Anterior cingulate cortex (tissue), 58 donors: ENCODE results near the gene PPP1R13B.
A peak's percentile ranks its signal among the peaks of the same experiment; 100 is the strongest.

Experiments
- DNase-seq, 58 donors: peaks; one replicate each; lab custom pipeline; 2025; lab: John Stamatoyannopoulos, UW

PPP1R13B gene

DNA sequence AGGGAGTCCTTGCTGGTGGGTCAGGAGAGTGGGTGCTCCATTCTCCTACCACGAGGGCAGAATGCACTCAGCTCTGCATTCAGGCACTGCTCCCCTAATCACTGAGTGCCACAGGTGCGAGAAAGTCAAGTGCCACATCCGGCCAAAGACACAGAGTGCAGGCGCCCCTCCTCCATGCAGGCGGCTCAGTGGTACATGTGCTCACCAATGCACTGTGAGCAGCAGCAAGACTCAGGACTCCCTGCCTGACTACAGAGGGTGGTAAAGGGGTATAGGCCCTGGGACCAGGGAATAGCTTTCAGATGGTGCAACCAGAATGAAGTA lies 98.9 kb downstream of the PPP1R13B start:
- no peak for DNase-seq

DNA sequence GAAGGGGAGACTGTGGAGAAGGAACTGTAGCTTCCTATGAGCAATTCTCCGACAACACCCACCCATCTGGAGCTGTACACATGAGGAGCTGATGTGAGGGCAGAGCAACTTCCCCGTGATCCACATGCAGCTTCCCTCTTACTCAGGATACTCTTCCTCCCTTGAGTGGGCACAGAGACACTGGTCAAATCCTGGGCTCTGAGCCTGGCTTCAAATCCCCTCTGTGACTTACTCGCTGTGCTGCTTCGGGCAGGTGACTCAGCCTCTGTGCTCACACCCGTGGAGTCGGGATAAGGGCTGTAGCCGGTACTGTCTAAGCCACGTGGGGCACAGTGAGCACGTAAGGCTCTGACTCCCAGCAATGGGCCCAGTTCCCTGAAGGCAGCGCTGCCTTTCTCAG lies 100.7 kb downstream of the PPP1R13B start:
- peak in 1 of 58 donors; percentile 30 for DNase-seq

DNA sequence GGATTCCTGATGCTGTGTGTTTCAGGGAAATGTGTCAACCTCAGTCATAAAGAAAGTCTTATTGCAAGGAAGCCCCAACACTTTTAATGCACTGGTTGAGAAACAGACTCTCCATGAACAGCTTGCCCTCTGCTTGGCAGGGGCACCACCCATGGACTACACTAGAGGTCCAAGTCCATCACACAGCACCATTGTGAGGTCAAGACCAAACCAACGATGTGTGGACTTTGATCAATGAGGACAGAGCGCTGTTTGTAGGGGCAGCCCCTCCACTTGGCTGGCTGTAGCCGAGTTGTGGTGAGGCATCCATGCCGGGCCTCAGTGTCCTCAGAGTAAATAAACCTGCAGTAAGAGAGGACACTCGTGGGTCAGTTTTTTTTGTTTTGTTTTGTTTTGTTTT lies 102.0 kb downstream of the PPP1R13B start:
- DNase-seq, result no peak

DNA sequence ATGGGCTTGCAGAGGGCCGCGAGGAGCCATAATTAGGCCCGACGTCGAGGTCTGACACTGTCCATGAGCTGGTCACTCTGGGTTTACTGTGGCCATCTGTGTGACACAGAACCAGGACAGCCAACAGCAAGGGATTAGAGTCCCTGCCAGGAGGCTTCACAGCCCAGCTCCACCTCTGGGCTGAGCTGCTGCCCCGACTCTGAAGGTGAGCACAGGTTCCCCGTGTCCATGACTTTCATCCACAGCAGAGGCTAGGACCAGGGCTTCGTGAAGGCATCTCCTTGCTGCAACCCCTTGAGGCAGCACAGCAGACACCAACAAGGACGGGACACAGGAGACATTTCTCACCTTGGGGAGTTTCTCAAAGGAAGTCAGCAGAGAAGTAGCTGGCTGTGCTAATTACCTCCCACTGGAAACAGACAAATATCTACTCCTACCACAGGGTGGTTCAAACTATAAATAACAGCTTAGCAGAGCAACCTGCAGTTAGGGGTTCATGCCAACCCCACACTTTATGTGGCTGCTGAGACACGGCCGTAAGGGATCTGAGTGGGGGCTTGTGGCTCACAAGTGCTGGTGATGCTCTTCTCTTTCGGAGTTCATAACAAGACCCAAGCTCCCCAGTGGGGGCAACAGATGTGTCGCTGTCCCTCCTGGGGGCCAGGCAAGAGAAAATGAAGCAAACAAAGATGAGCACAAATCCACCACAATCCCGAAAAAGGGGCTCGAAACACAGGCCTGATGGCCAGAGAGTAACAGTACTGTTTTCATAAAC lies 102.6 kb downstream of the PPP1R13B start:
- DNase-seq, result no peak

DNA sequence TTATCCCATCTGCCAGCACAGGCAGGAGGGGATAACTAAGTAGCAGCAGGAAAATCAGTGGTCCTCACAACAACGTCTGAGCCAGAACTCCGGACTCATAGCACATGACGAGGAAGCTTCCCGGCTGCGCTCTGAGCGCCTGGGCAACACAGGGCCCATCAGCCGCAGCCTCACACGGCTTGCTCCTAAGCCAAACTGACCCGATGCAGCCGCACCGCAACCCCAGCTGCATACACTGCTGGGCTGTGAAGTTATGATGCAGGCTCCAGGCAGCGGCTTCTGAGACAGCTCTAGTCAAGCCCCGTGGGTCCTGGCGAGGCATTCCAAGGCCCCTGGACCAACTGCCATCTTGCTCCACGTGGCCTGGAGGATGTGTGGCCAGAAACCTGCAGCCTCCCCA lies 103.7 kb downstream of the PPP1R13B start:
- no peak for DNase-seq

DNA sequence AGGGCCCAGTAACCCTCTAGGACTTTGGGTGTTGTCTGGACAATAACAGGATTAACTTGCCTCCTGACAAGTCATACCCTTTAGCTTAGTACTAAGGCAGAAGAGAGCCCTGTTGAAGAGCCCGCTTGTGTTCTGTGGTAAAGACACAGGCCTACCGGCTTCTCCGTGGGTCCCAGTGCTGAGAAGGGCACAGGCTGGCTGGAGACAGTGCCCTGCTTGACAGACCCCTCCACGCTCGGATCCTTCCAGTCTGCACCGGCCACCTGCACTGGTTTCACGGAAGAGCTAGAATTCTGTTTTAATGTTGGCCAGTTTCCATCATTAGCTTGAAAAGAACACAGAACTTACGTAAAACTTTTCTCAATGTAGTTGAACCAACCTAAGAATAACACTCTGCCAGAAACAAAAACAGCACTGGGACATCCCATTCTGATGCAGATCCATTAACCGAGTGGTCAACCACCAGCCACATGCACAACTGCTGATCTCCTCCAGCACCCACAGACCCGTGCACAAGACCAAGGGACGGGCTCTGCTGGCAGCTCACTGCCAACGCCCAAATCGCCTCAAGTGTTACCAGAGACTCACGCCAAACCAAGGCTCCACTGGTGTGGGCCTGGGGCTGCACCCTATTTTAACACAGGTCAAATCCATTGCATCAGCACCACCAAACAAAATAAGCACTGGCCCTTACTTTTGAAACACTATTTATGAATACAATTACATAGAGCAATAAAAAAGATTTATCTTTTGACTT lies 104.7 kb downstream of the PPP1R13B start:
- DNase-seq, result no peak

DNA sequence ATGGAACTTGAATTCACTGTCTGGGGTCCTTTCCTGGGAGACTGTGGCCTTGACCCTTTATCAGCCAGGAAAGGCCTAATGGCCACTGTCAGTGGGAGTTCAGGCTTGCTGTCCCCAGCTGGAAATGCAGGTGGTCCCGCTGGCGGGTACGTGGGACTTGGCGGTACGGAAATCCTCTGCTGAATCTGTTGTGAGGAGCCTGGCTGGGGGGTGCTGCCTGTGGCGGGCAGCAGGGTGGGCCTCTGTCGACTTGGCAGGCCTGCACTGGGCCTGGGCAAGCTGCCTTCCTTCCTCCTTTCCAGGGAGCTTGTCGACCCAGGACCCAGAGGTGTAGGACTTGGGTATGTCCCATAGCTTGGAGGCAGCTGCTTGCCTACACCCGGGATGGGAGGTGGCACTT lies 105.5 kb downstream of the PPP1R13B start:
- no peak for DNase-seq

DNA sequence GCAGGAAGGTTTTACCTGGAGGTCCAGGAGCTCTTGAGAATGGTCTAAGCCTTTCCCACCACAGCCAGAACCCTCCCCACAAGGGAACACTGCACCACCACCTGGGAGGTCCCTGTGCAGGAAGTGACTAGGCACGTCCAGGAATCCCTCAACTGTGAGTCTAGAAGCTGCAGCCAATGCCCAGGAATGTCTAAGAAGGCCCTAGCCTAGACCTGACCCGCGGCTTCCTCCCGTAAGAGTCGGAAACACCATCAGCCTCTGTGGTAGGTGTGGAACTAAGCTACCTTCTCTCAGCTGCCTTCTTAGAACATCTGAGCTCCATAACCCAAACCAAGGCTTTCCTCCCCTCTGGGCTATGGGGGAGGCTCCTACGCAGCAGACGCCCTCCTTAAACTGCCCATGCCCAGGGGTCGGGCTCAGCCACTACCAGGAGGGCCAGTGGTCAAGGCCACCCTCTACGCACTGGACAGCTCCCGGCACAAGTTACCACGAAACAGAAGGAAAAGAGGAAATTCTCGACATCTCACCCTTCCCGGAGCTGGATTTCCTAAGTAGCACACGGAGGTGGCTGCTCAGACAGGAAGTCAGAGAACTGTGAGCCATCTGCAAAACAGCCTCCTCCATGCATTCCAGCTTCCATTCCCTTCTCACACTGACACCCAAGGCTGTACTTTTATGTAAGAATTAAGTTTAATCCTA lies 106.2 kb downstream of the PPP1R13B start:
- DNase-seq, result peak in 1 of 58 donors; percentile 50

DNA sequence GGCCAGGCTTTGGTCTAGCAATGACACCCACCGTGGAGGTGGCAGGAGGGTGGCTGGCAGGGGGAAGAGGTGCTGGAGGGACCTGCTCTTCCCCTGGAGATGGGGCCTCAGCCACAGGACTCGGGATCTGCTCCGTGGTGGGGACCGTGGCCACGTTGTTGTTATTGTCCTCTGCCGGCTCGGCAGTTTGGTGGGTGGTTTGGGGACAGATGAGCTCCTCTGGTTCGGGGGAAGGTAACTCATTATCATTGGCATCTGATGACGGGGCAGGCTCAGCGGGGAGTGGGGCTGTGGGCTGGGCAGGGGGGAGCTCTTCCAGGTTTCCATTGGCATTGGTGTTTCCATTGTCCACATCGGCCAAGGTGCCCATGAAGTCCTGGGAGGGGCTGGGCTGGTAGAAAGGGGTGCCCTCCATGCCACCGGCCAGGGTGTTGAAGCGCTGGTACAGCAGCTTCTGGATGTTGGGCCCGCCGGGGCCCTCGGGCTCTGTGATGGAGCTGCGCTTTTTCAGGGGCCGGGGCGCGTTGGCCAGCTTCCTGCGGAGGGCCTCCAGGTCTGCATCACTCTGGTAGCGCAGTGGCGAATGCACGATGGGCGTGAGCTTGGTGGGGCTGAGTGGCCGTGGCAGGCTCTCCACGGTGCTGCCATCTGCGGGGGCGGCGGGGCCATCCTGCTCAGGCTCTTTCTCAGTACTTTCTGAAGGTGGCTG lies 107.4 kb downstream of the PPP1R13B start:
- DNase-seq, result no peak

DNA sequence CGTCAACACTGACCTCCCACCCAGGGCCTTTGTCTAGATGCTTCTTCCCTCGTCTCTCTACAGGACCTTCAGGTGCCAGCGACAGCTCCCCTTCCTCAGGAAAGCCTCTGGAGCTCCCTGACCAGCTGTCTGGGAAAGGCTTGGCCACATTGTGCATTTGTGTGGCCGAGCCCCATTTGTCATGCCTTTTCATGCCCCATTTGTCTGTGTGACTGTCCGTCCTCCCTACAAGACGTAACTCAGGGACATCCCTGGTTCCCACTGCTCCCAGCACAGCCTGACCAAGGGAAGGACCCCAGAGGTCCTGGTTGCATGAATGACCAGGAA lies 107.9 kb downstream of the PPP1R13B start:
- DNase-seq, result no peak

DNA sequence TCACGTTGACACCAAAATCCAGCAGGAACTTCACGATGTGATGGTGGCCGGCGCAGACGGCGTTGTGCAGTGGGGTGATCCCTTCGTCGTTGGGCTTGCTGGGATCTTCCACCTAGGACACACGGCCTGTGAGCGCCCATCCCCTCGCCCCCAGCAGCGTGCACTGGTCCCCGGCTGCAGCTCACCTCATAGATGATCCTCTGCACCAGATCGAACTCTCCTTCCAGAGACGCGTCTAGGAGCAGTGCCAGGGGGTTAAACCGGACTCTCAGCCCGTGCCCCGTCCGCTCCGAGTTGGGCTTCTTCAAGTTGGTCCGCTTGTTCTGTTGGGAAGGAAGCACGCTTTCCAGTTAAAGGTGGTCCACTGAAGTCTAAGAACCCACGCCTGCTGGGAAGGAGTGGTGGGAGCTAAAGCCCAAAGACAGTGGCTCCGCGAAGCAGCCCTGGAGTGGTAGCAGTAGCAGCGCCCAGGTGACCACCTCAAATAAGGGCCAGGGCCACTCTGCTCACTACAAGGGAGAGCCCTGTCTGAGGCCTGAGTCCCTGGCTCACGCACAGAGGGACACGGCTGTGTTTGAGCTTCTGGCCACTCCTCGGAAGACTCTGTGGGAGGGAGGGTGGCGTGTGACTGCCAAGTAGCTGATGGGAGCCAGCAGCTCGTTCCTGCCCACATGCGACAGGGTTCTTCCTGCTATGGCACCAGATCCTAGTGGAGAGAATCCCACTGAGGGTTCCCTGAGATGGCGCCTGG lies 108.5 kb downstream of the PPP1R13B start:
- DNase-seq, result peak in 27 of 58 donors; percentile 27 to 82 (median 58)

DNA sequence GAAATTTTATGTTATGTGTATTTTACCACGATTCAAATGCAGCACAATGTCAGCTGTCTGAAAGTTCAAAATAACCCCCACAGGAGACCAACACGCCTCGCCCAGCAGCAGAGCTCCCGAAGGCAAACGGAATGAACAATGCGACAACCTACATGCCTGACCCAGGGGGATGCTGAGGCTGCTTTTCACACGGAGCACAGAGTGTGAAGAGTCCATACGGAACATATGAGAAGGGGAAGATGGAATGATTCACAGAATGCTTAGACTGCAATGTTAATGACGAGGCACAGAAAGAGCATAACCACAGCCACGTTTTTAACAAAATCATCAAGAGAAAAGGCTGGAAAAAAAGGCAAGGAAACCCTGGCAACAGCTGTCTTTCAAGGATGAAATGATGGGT lies 109.2 kb downstream of the PPP1R13B start:
- no peak for DNase-seq

DNA sequence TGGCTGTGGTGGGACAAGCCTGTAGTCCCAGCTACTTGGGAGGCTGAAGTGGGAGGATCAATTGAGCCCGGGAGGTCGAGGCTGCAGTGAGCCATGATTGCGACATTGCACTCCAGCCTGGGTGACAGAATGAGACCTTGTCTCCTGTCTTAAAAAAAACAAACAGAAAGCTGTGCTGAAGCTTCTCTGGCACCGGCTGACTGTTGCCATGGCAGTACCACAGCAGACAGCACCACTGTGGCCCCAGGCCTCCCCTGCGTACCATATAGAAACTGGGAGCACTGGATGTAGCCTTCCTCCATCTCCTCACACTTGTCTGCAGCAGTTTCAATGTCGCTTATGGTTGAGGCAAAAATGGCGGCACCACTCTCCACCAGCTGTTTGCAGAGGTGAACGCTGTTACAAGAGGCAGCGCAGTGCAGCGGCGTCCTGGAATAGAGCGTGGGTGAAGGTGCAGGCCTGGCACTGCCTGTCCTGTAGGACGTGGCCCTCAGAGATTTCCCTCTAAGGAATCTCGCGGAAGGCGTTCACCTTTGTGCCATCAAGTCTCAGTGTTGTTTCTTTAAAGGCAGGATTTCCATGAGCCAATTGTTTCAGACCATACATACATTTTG lies 109.8 kb downstream of the PPP1R13B start:
- DNase-seq, result no peak

DNA sequence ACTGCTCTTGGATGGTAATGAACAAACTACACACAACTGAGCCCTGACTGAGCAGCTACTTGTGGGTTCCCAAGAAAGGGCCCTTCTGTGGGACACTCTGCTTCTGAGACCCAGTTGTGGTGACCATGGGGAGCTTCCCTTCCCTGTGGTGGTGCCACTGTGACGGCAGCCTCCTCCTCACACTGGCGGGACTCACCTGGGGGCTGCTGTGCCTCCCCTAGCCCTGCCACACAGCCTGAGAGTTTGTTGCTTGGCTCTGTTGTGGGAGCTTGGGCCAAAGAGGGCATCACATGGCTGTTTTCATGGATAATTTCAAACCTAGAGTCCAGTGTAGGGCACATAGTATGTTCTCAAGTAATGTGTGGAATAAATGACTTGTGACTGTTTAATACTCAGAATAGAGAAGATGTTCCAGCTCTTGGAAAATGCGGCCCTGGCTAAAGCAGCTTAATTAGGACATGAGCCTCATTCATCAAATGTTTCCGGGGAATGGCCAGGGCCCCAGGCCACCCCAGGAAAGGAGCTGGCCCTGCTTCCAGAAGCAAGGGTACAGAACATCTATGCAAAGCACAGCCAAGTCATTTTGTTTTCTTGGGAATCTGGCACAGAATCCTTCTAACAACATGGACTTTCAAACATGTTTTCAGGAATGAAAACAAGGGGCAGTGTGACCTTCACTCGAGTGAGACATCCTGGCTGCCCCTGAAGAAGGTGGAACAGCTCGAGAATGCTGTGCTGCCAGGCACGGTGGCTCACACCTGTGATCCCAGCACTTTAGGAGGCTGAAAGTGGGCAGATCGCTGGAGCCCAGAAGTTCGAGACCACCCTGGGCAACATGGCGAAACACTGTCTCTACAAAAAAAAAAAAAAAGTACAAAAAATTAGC lies 110.6 kb downstream of the PPP1R13B start:
- DNase-seq, result peak in 25 of 58 donors; percentile 29 to 87 (median 53)

DNA sequence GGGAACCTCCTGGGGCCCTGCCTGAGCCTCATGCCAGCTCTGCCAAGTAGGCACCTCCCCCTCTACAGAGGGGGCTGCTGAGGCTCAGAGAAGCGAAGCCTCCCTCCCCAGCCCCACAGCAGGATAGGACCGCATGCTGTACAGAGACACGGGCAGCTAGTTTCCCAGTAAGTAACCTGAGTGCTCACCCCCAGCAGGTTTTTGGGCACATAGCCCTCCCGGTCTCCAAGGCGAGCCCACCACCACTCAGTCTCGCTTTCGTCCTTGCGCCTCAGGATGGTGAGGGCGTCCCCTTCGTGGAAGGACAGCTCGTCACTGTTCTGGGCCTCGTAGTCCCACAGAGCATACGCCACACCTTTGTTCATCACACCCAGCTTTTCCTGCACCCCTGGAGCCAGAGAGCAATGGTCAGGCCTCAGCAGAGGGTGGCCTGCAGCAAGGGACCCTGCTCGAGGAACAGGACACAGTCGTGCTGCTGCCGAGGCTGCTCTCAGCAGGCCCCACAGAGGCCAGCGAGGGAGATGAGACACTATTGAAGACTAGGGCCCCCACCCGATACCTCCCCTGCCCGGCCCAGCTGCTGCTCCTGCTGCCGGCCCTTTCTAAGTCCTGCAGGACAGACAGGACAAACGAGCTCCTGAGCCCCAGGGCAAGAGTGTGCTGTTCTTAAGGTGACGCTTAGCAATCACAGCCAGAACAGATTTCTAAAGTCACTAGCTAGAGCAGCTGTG lies 111.4 kb downstream of the PPP1R13B start:
- DNase-seq, result no peak

DNA sequence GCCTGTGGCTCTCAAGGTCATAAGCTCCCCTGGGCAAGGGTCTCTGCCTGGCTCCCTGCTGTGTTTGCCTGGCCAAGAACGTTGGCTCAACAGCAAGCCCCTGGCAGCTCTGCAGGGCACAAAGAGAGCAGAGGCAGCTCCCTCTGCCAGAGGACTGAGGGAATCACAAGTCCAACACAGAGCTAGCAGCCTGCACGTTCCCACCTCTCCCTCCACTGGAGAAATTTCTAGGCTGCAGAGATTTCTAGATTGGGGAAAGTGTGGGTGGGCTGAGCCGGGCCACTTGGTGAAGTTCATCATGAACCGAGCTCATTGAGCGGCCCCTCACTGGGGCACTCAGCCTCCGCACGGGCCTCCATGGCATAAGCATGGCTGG lies 111.9 kb downstream of the PPP1R13B start:
- DNase-seq, result peak in 14 of 58 donors; percentile 30 to 67 (median 48)

DNA sequence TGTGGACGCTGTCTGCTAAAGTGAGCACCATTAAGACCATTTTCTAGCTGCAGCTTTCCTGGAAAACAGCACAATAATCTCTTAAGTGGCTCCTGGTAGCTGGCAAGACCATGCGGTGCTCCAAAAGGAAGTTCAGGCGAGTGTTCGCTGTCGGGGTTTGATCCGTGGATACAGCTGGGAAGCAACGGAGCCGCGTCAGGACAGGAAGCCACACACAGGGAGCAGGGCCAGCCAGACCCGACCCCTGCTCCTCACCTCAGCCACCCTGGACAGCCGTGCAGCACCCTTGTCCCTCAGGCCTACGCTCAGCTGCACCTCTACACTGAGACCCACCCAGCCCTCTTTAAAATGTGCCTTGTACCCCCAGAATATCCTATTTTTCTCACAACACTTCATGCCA lies 112.4 kb downstream of the PPP1R13B start:
- DNase-seq, result peak in 1 of 58 donors; percentile 19
